K562 (cell line): ENCODE results near the gene IL12B. TPM values are rescaled to one million over a fixed set of nuclear protein-coding genes. Genes with fewer than 3 reads are reported as not detected.

ENCODE experiments used
- ARID1B ChIP-seq: fragments of 450-650 bp; IDR thresholded peaks from 2 replicates; pipeline ENCODE4 v1.6.1; 2016; ENCODE audit warnings: antibody characterized with exemption, mild to moderate bottlenecking, inconsistent platforms
- ARID2 ChIP-seq: fragments of 450-650 bp; IDR thresholded peaks from 2 replicates; pipeline ENCODE4 v1.6.1; 2017; ENCODE audit warnings: antibody characterized with exemption, mild to moderate bottlenecking
- ATF7 ChIP-seq: fragments of 450-650 bp; IDR thresholded peaks from 2 replicates; pipeline ENCODE4 v1.7.1; 2014; ENCODE audit warnings: mild to moderate bottlenecking, moderate library complexity
- CC2D1A ChIP-seq: fragments of 450-650 bp; IDR thresholded peaks from 2 replicates; pipeline ENCODE4 v1.6.1; 2017; ENCODE audit warnings: mild to moderate bottlenecking
- CCNT2 ChIP-seq: IDR thresholded peaks from 2 replicates; pipeline ENCODE4 v1.6.1; 2011; ENCODE audit warnings: borderline replicate concordance, low read depth, mild to moderate bottlenecking, moderate library complexity, mixed read lengths, low read length; ENCODE audit not compliant: insufficient read length; ENCODE audit errors: extremely low read depth
- COPS2 ChIP-seq: fragments of 450-650 bp; conservative IDR thresholded peaks from 2 replicates; pipeline ENCODE4 v1.6.1; 2016; ENCODE audit warnings: mild to moderate bottlenecking, moderate library complexity
- KDM2B ChIP-seq: fragments of 250-450 bp; sonication (Bioruptor Pico); IDR thresholded peaks from 2 replicates; pipeline ENCODE4 v1.8.0; 2021; ENCODE audit warnings: mild to moderate bottlenecking, moderate library complexity
- LEF1 ChIP-seq: fragments of 450-650 bp; IDR thresholded peaks from 2 replicates; pipeline ENCODE4 v1.6.1; 2016; ENCODE audit warnings: mild to moderate bottlenecking
- NR0B1 ChIP-seq: fragments of 450-650 bp; IDR thresholded peaks from one replicate; pipeline ENCODE4 v1.6.1; 2018; ENCODE audit warnings: mild to moderate bottlenecking, moderate library complexity; ENCODE audit not compliant: partially characterized antibody
- SRSF1 ChIP-seq: fragments of 200-400 bp; formaldehyde crosslinking; IDR thresholded peaks from 2 replicates; pipeline ENCODE4 v1.6.1; 2017; ENCODE audit warnings: mild to moderate bottlenecking, low read depth, low read length, moderate library complexity
- TEAD4 ChIP-seq, 2 experiments: sonication (generic) in 1 of 2; formaldehyde crosslinking in 1 of 2; IDR thresholded peaks; 2 replicates each; pipeline versions ENCODE4 v1.6.1 to v1.8.0; 2012 to 2022; ENCODE audit warnings: borderline replicate concordance in 1 of 2, inconsistent platforms in 1 of 2, low read length in 1 of 2, mild to moderate bottlenecking in 1 of 2, missing genetic modification reagents in 1 of 2
- ZFP36 ChIP-seq: fragments of 150-350 bp; IDR thresholded peaks from 2 replicates; pipeline ENCODE4 v1.6.1; 2018; ENCODE audit warnings: low read length, low read depth; ENCODE audit not compliant: partially characterized antibody
- ZNF212 ChIP-seq: fragments of 450-650 bp; formaldehyde crosslinking; IDR thresholded peaks from 2 replicates; pipeline ENCODE4 v1.4.0; 2020; ENCODE audit warnings: mild to moderate bottlenecking
- ZNF224 ChIP-seq: sonication (generic); formaldehyde crosslinking; IDR thresholded peaks from 2 replicates; pipeline ENCODE4 v1.8.0; 2022; ENCODE audit warnings: mild to moderate bottlenecking, missing genetic modification reagents
- ZNF512 ChIP-seq: IDR thresholded peaks from 2 replicates; pipeline ENCODE4 v1.6.1; 2016; ENCODE audit warnings: missing genetic modification characterization, missing compliant biosample characterization
- ZNF592 ChIP-seq: fragments of 450-650 bp; IDR thresholded peaks from 2 replicates; pipeline ENCODE4 v1.6.1; 2017; ENCODE audit warnings: antibody characterized with exemption, mild to moderate bottlenecking
- ZNF696 ChIP-seq: fragments of 250-450 bp; sonication (Bioruptor Pico); conservative IDR thresholded peaks from 2 replicates; pipeline ENCODE4 v1.4.0; 2020; ENCODE audit warnings: mild to moderate bottlenecking, moderate library complexity
- polyA plus RNA-seq, 8 experiments: library from polyadenylated mRNA; depleted of rRNA in 4 of 8; stranded (reverse) in 5 of 8; unstranded in 3 of 8; fragments of >200 nt; fragmentation: Nextera tagmentation in 2 of 8; fragmentation: Illumina TruSeq in 1 of 8; extraction: Ambion mirVana in 2 of 8; extraction: Trizol in 1 of 8; gene quantifications; 2 replicates each; pipeline versions ENCODE4 v1.2.1 to v1.2.3, GENCODE V29; 2011 to 2014; ENCODE audit warnings: inconsistent platforms in 1 of 8, missing spikeins in 1 of 8
- total RNA-seq, 7 experiments: library from RNA; depleted of rRNA in 6 of 7; stranded (reverse); fragments of >200 nt in 6 of 7; fragmentation: Illumina TruSeq in 2 of 7; extraction: Trizol in 2 of 7; gene quantifications; 2 replicates each; pipeline versions ENCODE4 v1.2.1 to v1.2.3, GENCODE V29; 2011 to 2021; ENCODE audit warnings: low replicate concordance in 1 of 7

IL12B gene
- total and polyA plus RNA-seq, 9 of the 15 experiments (the other 6 are each of a cell fraction or from before 2014, with no cell fraction given) = not detected

DNA sequence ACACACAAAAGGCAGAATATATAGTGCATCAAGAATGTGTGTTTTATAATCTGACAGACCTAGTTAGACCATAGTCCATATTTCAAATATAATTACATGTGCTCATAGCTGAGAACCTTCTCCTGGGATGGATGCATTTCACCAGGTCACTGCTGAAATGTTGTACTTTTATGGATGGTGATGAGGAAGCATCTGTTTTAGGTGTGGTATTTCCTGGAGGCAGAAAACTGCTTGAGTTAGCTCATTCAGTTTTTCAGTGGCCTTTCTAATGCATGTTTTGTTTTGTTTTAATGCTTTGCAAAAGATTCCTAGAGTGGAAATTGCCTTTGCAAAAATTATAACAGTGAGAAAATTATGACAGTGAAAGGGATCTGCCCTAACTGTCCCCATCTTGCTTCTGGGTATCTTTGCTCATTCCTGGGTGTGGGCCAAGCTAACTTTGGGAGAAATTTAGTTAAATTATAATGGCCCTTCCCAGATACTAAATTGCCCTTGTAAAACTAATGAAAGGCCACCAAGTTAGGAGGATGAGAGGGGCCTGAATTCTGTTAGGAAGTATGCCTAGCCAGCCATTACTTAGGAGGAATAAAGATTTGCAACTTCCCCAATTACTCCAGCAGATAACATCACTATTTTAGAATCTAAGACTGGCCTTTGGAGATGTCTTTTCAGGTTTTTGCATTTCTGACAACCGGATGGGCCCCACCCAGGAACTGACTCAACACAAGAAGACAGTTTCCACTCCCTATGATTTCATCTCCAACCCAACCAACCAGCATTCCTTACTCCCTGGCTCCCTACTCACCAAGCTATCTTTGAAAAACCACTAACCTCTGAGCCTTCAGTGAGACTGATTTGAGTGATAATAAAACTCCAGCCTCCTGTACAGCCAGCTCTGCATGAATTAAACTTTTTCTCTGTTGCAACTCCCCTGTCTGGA is 7.0 kb upstream of the IL12B start (continued):
- TF ChIP-seq ZNF592 = no peak
- no peak for TF ChIP-seq LEF1
- TF ChIP-seq ZFP36 = no peak
- peak; percentile 84 for TF ChIP-seq ATF7
- TF ChIP-seq CCNT2 = peak; percentile 39
- TF ChIP-seq CC2D1A = no peak; the same call in 1 of the 2 replicates
- TF ChIP-seq ZNF224 (CRISPR knock-in tag) = no peak
- TF ChIP-seq TEAD4 (IDR thresholded peaks at IDR 0.05; ENCODE audit: low read length) = peak; percentile 47; the same call in 1 of the 2 replicates
- no peak for TF ChIP-seq TEAD4 (CRISPR knock-in tag; IDR thresholded peaks at IDR 0.05; ENCODE audit: borderline replicate concordance)
- no peak for TF ChIP-seq ARID2
- TF ChIP-seq ZNF512 (tag) = no peak
- no peak for TF ChIP-seq SRSF1
- TF ChIP-seq ZNF212 (CRISPR knock-in tag) = no peak
- peak; percentile 72; the same call in 1 of the 2 replicates for TF ChIP-seq ARID1B
- TF ChIP-seq COPS2 = no peak
- TF ChIP-seq ZNF696 (CRISPR knock-in tag) = no peak
- no peak for TF ChIP-seq NR0B1
- no peak for TF ChIP-seq KDM2B
